ENCODE measurements around the gene GNAI3. TPM values are rescaled to one million over a fixed set of nuclear protein-coding genes. Genes with fewer than 3 reads are reported as not detected.

The GNAI3 gene
- total and polyA plus RNA-seq, 10 of the 15 experiments (the other 5 are each of a cell fraction or from before 2014, with no cell fraction given) = 5.9 to 13.8 (median 8.0) TPM

DNA sequence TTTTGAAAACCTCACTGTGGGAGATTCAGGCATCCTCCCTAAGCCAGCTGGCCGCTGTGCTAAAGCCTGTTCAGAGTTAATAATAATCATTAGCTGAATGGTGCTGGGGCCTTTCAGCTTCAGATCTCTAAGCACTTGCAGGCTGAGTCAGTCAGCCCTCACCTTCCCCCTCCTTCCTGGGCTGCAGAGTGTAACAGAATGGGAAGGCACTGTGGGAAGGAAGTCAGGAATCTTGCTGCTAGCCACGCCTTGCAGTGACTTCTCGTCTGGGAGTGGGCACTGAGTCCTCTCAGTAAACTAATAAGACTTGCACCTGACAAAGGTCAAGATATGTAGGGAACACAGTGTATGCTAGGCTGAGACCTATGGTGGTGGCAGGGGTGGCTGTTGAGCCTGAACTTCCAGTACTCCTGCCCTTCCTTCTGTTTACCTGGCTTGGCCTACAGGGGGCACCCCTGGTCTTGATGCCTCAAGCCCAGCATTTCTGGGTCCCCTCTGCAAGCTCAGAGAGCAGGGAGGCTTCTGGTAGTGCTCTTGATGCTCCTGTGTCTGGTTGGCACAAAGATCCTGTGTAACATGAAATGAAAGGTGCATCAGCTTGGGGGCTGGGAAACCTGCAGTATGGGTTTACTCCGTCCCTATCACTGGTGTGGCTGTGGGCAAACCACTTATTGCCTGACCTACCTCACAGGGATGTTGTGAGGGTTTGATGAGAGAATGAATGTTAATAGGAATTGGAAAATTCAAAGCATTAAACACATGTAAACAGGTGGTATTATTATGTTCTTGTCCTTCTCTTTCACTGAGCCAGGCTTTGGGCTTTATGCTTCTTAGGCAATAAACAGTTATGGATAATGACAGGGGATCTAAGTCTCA, 48.5 kb upstream of the GNAI3 start:
- H3K79me2 ChIP-seq (ENCODE audit: control insufficient read depth, insufficient read depth, low read length) = peaks cover 5% of the 10 kb centered on the region
- no peaks in the 10 kb centered on the region for H3K27me3 ChIP-seq (replicated peaks in 1 of 2; ENCODE audit: control insufficient read depth in 2 of 2, insufficient read depth in 2 of 2, low read length in 1 of 2)
- FAIRE-seq = peak; percentile 35
- H4K20me1 ChIP-seq (ENCODE audit: control insufficient read depth, insufficient read depth) = peaks cover 4% of the 10 kb centered on the region; the same call in 1 of the 2 replicates
- RAD21 ChIA-PET (ENCODE audit: unreplicated experiment) = interaction anchor here (0.6 to 13.4 kb wide), 5 partner anchors 9 to 151 kb away, joined by 3 to 422 read pairs (median 3); no protein-coding TSS in a partner anchor
- SMC1A ChIA-PET (ENCODE audit: uncharacterized antibody, unreplicated experiment) = interaction anchor here (0.6 to 14.4 kb wide), 5 partner anchors 9 to 400 kb away, joined by 3 to 431 read pairs (median 3); no protein-coding TSS in a partner anchor
- CTCF ChIA-PET = interaction anchor here (0.6 to 26.7 kb wide), 12 partner anchors 10 to 299 kb away, joined by 3 to 1280 read pairs (median 4); partner anchors contain the start of genes AMIGO1, GPR61 and GSTM1
- no peak overlapping the region for H2AFZ ChIP-seq (ENCODE audit: control insufficient read depth, low read depth, low read length)
- TF ChIP-seq, protein P1, sequence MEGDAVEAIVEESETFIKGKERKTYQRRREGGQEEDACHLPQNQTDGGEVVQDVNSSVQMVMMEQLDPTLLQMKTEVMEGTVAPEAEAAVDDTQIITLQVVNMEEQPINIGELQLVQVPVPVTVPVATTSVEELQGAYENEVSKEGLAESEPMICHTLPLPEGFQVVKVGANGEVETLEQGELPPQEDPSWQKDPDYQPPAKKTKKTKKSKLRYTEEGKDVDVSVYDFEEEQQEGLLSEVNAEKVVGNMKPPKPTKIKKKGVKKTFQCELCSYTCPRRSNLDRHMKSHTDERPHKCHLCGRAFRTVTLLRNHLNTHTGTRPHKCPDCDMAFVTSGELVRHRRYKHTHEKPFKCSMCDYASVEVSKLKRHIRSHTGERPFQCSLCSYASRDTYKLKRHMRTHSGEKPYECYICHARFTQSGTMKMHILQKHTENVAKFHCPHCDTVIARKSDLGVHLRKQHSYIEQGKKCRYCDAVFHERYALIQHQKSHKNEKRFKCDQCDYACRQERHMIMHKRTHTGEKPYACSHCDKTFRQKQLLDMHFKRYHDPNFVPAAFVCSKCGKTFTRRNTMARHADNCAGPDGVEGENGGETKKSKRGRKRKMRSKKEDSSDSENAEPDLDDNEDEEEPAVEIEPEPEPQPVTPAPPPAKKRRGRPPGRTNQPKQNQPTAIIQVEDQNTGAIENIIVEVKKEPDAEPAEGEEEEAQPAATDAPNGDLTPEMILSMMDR (IDR thresholded peaks at IDR 0.05 in 2 of 3, conservative IDR thresholded peaks at IDR 0.05 in 1 of 3; ENCODE audit: control insufficient read depth in 2 of 3, extremely low read depth in 1 of 3, insufficient read depth in 1 of 3, low read depth in 3 of 3, low read length in 3 of 3) = peak; percentile 49 to 57 (median 52); a peak in 5 of 6 replicates
- TF ChIP-seq, protein P2, sequence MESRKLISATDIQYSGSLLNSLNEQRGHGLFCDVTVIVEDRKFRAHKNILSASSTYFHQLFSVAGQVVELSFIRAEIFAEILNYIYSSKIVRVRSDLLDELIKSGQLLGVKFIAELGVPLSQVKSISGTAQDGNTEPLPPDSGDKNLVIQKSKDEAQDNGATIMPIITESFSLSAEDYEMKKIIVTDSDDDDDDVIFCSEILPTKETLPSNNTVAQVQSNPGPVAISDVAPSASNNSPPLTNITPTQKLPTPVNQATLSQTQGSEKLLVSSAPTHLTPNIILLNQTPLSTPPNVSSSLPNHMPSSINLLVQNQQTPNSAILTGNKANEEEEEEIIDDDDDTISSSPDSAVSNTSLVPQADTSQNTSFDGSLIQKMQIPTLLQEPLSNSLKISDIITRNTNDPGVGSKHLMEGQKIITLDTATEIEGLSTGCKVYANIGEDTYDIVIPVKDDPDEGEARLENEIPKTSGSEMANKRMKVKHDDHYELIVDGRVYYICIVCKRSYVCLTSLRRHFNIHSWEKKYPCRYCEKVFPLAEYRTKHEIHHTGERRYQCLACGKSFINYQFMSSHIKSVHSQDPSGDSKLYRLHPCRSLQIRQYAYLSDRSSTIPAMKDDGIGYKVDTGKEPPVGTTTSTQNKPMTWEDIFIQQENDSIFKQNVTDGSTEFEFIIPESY (IDR thresholded peaks at IDR 0.05) = no peak
- TF ChIP-seq LARP7 (IDR thresholded peaks at IDR 0.05) (no peak), RAD21 (IDR thresholded peaks at IDR 0.05; ENCODE audit: insufficient read depth, low read depth, low read length) (peak; percentile 50; the same call in 1 of the 2 replicates)
- no peak overlapping the region for H3K4me2 ChIP-seq (ENCODE audit: control insufficient read depth, insufficient read depth)
- H3K36me3 ChIP-seq (ENCODE audit: control insufficient read depth in 2 of 2, insufficient read depth in 2 of 2, low read length in 1 of 2) = peaks cover 7 to 20% of the 10 kb centered on the region in 2 experiments; a peak in 3 of 4 replicates
- in situ Hi-C loops (cut with MboI) (no loop called here), intact Hi-C loops (cut with micrococcal nuclease; ENCODE audit: unreplicated experiment) (no loop called here)
- H3K4me3 ChIP-seq = no peak overlapping the region
- peak; percentile 71 for ATAC-seq
- DNase-seq (ENCODE audit: low read depth, low spot score) = no peak
- no TSS peak for BruUV-seq (replicated peaks)
- H3K27ac ChIP-seq (ENCODE audit: control insufficient read depth, insufficient read depth) = no peak overlapping the region
- H3K9me3 ChIP-seq (replicated peaks; ENCODE audit: control insufficient read depth, insufficient read depth, low read length) = no peaks in the 10 kb centered on the region
- POLR2A ChIA-PET = interaction anchor here (1.1 to 1.8 kb wide), 3 partner anchors 13 to 32 kb away, joined by 3 to 6 read pairs (median 3); no protein-coding TSS in a partner anchor
- WGBS (ENCODE audit: insufficient coverage, insufficient replicate concordance, low lambda C conversion rate, missing lambda C conversion rate) = 96% methylated on average over 4 of the region's 4 CpGs
- no peak overlapping the region for H3K9ac ChIP-seq (ENCODE audit: control insufficient read depth, insufficient read depth, low read length)
- peaks cover 1% of the 10 kb centered on the region for H3K4me1 ChIP-seq (ENCODE audit: control insufficient read depth, insufficient read depth, low read length)
